Activated naive CD8-positive, alpha-beta T cell (primary cell): ENCODE data around the gene ITGA8.

Source experiments
- H3K27ac Mint-ChIP-seq: one replicate; pipeline ENCODE4 v1.8.0; 2021; ENCODE audit warnings: mixed read lengths
- H3K27me3 Mint-ChIP-seq: one replicate; pipeline ENCODE4 v1.8.0; 2021; ENCODE audit warnings: mixed read lengths
- H3K36me3 Mint-ChIP-seq: one replicate; pipeline ENCODE4 v1.8.0; 2021; ENCODE audit warnings: mixed read lengths
- H3K4me1 Mint-ChIP-seq: one replicate; pipeline ENCODE4 v1.8.0; 2021; ENCODE audit warnings: low read depth, mixed read lengths
- H3K4me3 Mint-ChIP-seq: one replicate; pipeline ENCODE4 v1.8.0; 2021; ENCODE audit warnings: mild to moderate bottlenecking, mixed read lengths
- H3K9me3 Mint-ChIP-seq: one replicate; pipeline ENCODE4 v1.8.0; 2021; ENCODE audit warnings: low read depth, mixed read lengths

The ITGA8 gene

DNA sequence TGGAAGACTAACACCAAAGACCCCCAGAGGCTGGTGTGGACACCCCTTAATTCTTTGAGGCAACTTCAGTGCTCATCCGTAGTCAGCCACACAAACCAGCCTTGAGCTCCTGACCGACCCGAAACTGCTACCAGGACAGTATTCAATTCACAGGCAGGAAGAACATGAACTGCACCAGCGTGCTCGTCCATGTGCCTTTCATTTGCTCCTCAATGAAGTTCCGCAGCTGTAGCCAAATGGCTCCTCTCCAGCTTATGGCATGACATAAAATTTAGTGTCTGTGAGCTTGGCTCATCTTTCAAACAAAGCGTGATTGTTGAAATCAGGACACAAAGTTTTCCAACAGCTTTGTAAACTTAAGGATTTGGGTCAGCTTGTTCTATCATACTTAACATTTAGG, 204.5 kb downstream of the ITGA8 start:
- no peaks in the 10 kb centered on the region for H3K36me3 Mint-ChIP-seq
- H3K4me3 Mint-ChIP-seq, result no peak overlapping the region
- no peaks in the 10 kb centered on the region for H3K4me1 Mint-ChIP-seq
- no peak overlapping the region for H3K27ac Mint-ChIP-seq
- peaks cover 4% of the 10 kb centered on the region for H3K27me3 Mint-ChIP-seq
- H3K9me3 Mint-ChIP-seq, result no peaks in the 10 kb centered on the region

DNA sequence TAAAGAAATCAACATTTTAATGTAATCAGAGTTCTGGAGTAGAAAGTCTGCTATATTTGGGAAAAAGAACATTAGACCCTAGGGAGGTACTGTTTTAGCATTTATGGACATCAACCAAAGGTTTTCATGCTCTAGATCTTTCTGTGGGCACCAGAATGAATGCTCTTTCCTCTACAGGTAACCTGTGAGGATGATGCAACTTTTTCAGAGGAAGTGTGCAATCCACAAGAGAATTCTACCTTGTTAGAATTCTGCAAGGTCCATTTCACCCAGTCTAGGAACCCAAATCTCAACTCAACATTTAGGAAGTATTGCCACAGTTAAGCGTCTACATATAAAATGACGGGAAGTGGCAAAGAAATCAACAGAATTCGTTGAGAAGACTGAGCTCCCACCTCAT, 208.8 kb downstream of the ITGA8 start:
- H3K27me3 Mint-ChIP-seq, result peaks cover 15% of the 10 kb centered on the region
- H3K9me3 Mint-ChIP-seq, result no peaks in the 10 kb centered on the region
- H3K4me3 Mint-ChIP-seq, result no peak overlapping the region
- no peaks in the 10 kb centered on the region for H3K4me1 Mint-ChIP-seq
- H3K36me3 Mint-ChIP-seq, result no peaks in the 10 kb centered on the region
- no peak overlapping the region for H3K27ac Mint-ChIP-seq

DNA sequence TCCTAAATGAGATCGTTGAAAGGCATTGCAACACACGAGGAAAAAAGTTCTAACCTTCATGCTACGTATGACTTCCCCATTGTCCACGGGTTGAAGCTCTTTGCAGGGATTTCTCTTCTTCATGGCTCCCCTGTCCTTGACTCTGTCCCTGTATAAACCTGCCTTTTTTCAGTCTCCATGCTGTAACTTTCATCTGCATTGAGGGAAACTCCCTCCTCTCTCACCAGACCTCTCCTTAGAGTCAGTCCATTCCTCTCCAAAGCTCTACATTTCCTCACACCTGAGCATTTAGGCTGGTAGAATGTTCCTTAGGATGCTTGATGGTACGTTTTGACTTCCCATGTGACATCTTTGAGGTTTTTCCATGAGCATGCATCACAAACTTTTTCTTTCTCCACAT, 214.4 kb downstream of the ITGA8 start:
- H3K27me3 Mint-ChIP-seq, result peaks cover 21% of the 10 kb centered on the region
- H3K4me3 Mint-ChIP-seq, result no peak overlapping the region
- H3K27ac Mint-ChIP-seq, result no peak overlapping the region
- no peaks in the 10 kb centered on the region for H3K36me3 Mint-ChIP-seq
- no peaks in the 10 kb centered on the region for H3K9me3 Mint-ChIP-seq
- peaks cover 4% of the 10 kb centered on the region for H3K4me1 Mint-ChIP-seq

DNA sequence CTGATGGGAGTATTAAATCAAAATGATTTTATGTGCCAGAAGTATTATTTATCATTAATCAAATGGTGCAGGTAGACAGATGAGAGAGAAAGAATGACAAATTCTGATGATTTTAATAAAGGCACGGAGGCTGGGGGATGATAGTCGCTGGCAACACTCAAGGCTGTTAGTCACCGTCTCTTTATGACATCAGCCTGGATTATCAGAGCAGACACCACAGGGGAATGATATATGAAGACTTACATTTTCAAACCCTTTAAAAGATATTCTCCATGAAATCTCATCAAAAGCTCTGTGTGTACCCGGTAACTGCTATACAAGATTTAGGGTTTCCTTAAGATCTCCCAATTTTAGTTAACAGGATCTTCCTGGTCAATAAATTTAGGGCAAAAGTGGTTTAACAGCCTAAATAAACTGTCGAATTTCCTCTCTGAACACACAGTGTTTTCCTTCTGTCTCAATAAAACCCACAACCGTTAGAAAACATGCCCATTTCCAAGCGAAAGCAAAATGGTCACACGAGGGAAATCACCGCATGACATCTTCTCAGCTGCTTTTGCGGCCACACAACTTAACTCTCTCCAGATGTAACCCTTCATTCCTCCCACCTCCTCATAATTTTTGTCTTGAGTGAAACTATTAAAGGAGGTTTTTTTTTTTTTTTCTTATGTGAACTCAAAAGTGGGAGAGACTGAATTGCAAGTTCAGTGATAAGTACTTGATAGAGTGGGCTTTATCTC, 215.5 kb downstream of the ITGA8 start:
- H3K27ac Mint-ChIP-seq, result no peak overlapping the region
- H3K9me3 Mint-ChIP-seq, result peaks cover 3% of the 10 kb centered on the region
- peaks cover 24% of the 10 kb centered on the region for H3K27me3 Mint-ChIP-seq
- no peaks in the 10 kb centered on the region for H3K36me3 Mint-ChIP-seq
- H3K4me1 Mint-ChIP-seq, result peaks cover 4% of the 10 kb centered on the region
- no peak overlapping the region for H3K4me3 Mint-ChIP-seq

DNA sequence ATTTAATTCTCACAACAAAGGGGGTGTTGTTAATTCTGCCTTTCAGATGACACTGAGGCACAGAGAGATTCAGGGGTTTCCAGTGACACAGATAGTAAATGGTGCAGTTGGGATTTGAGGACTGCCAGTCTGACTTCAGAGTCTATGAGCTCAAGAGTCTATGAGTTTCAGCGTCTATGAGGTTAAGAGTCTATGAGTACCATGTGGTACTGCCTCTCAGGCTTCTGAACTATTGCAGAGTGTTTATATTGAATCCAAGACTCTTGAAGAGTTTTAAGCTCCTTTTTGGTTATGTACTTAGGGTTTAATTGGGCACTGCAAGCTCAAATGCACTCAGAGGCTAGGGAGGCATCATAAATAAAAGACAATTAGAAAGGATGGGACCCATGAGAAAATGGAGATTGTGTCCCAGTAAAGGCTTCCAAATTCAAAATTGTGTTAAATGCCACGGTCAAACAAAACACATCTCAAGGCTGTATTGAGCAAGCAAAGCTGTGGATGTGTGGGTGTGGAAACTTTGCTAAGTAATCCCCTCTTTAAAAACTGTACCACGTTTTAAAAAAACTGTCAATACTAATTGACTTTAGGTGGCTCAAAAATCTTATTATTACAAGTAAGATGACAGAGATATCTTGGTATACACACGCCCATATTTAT, 224.7 kb downstream of the ITGA8 start:
- H3K27ac Mint-ChIP-seq, result no peak overlapping the region

DNA sequence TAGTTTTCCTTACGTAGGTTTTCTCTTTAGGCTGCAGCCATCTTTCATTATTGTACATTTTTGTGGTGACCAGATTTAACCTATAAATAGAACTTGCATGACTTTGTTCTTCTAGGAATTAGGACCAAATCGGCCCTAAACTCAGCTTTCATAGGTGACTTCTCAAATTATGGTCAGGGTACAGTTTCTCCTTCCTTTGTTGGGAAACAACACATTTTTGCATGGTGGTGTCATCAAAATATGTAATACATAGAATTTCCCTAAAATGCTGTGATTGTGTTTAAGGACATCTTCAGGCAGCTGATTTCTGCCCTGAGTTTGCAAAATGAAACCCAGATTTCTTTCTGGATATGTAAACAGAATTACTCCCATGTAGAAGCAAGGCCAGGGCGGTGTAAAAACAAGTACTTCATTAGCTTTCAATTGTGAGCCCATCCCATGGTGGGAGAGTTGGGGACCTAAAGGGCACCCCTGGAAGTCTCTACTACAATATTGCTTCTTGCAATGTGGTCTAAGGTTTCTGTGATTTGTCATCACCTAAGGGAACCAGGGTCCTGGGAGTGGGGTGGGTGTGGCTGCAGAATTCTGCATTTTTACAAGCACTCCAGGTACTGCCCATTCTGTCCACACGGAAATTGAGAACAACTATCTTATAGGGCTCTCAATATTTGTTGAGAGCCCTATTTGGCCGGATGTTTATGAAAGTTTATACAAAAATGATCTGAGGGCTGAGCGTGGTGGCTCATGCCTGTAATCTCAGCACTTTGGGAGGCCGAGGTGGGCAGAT, 227.7 kb downstream of the ITGA8 start:
- Mint-ChIP-seq H3K9me3 (no peaks in the 10 kb centered on the region), H3K27me3 (peaks cover 9% of the 10 kb centered on the region), H3K4me1 (no peaks in the 10 kb centered on the region), H3K4me3 (no peak overlapping the region), H3K27ac (no peak overlapping the region), H3K36me3 (no peaks in the 10 kb centered on the region)

More for the DNA sequence above, 224.7 kb downstream of the ITGA8 start:
- peaks cover 13% of the 10 kb centered on the region for H3K27me3 Mint-ChIP-seq
- H3K4me1 Mint-ChIP-seq, result no peaks in the 10 kb centered on the region
- no peak overlapping the region for H3K4me3 Mint-ChIP-seq
- no peaks in the 10 kb centered on the region for H3K36me3 Mint-ChIP-seq
- H3K9me3 Mint-ChIP-seq, result peaks cover 5% of the 10 kb centered on the region

DNA sequence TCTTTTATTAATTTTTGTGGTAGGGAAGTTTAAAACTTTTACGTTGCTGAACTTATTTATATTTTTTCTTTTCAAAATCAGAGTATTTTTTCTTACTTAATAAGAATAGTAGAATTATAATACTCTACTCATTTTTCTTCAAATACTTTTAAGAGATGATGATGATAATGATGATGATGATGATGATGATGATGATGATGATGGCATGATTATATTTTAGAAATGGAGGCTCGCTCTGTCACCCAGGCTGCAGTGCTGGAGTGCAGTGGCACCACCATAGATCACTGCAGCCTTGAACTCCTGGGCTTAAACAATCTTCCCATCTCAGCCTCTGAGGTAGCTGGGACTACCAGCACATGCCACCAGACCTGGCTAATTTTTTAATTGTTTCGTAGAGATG, 230.3 kb downstream of the ITGA8 start:
- no peak overlapping the region for H3K4me3 Mint-ChIP-seq
- peaks cover 6% of the 10 kb centered on the region for H3K27me3 Mint-ChIP-seq
- no peaks in the 10 kb centered on the region for H3K36me3 Mint-ChIP-seq
- H3K4me1 Mint-ChIP-seq, result no peaks in the 10 kb centered on the region
- H3K27ac Mint-ChIP-seq, result no peak overlapping the region
- H3K9me3 Mint-ChIP-seq, result no peaks in the 10 kb centered on the region

DNA sequence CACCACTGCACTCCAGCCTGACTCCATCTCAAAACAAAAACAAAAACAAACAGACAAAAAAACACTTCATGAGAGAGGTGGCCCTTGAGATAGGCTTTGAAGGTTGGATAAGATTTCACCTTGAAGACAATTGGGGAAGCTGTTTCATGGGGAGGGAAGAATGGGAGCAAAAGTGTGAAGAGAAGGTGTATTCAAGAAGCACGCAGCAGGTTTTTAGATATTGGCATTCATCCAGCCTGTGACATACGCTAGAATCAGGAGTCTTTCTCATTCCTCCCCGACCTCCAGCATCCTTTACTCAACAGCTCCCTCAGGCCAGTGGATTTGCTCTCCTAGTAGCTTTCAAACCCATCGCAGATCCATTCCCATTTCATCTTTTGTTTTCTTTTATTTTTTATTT, 232.3 kb downstream of the ITGA8 start:
- peaks cover 7% of the 10 kb centered on the region for H3K27me3 Mint-ChIP-seq
- H3K27ac Mint-ChIP-seq, result no peak overlapping the region
- no peaks in the 10 kb centered on the region for H3K9me3 Mint-ChIP-seq
- no peaks in the 10 kb centered on the region for H3K4me1 Mint-ChIP-seq
- no peak overlapping the region for H3K4me3 Mint-ChIP-seq
- no peaks in the 10 kb centered on the region for H3K36me3 Mint-ChIP-seq

DNA sequence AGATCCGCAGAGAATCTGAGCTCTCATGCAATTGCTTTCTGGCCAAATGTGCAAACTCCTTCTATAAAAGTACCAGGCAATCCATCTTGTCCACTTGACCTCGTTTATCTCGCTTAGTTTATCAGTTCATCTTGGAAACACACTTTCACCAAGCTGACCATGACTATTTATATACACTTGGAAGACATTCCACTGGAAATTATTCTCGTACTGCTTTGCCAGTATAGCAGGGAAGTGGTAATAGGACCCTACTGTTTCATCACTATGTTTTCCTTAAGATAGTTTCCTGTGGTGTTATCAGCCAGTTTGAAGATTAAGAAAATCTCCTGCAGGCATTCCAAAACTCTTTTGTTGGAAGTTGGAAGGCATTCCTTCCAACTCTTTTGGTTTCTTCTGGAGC, 233.3 kb downstream of the ITGA8 start:
- Mint-ChIP-seq H3K9me3 (no peaks in the 10 kb centered on the region), H3K36me3 (no peaks in the 10 kb centered on the region), H3K4me1 (no peaks in the 10 kb centered on the region), H3K27ac (no peak overlapping the region), H3K4me3 (no peak overlapping the region), H3K27me3 (peaks cover 4% of the 10 kb centered on the region)

DNA sequence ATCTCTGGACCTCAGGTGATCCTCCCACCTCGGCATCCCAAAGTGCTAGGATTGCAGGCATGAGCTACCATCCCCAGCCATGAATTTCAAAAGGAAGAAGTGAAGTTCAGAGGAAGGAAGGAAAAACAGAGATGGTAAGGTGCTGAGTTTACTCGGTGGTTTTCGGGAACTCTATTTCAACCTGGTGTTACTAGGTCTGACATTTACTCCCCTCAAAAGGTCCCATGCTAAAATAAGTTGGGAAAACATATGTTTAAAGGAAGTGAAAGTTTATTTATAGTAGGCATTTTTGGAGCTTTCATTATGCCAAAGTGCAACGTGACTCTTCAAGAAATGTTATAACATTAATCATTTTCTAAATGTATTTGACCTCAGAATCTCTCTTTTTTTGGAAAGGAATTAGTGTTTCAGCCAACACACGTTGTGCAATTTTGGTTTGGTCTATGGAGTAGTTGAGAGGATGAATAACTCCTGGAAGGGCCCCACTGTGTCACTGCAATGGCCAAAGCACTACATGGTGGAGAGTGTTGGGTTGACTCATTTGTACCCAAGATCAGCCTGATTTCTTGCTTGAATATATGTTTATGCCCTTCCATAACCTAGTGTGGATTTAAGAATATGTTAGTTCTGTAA, 233.9 kb downstream of the ITGA8 start:
- H3K9me3 Mint-ChIP-seq, result no peaks in the 10 kb centered on the region
- H3K4me3 Mint-ChIP-seq, result no peak overlapping the region
- peaks cover 4% of the 10 kb centered on the region for H3K27me3 Mint-ChIP-seq
- H3K36me3 Mint-ChIP-seq, result no peaks in the 10 kb centered on the region
- H3K4me1 Mint-ChIP-seq, result no peaks in the 10 kb centered on the region
- no peak overlapping the region for H3K27ac Mint-ChIP-seq

DNA sequence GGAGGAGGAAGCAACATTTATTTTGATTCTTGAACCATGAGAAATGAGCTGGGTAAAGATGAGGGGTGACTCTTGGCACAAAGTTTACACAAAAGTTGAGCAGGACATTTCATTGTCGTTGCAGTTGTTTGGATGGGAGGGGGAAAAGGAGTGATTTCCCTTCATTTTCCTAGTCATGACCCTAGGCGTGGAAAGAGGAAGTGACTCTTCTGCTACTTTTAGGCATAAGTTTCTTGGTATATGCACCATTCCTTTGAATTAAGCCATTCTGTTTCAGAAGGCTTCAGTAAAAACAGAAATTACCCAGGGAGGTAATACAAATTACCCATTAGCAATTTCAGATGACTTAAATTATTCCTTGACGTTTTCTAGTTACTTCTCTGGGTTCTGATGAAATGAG, 234.7 kb downstream of the ITGA8 start:
- no peaks in the 10 kb centered on the region for H3K9me3 Mint-ChIP-seq
- H3K27ac Mint-ChIP-seq, result no peak overlapping the region
- H3K36me3 Mint-ChIP-seq, result no peaks in the 10 kb centered on the region
- no peak overlapping the region for H3K4me3 Mint-ChIP-seq
- H3K4me1 Mint-ChIP-seq, result no peaks in the 10 kb centered on the region
- H3K27me3 Mint-ChIP-seq, result peaks cover 4% of the 10 kb centered on the region

DNA sequence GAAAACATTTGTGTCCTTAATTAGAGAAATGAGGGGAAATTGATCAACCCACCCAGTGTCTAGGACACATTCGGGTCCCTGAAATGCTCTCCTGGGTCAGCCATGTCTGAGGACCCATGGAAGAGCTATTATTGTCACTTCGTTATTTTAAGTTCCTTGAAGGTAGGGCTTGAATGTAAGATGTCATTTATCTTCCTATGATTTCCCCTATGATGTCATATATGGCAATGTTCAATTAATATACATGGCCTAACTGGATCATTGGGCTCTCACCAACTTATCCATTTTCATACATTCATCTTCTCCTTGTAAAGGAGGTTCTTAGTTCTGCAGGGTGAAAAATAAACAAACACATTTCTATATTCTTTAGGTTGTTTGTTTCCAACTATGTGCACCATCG, 235.6 kb downstream of the ITGA8 start:
- Mint-ChIP-seq H3K4me3 (no peak overlapping the region), H3K4me1 (no peaks in the 10 kb centered on the region), H3K27me3 (peaks cover 4% of the 10 kb centered on the region), H3K9me3 (no peaks in the 10 kb centered on the region), H3K36me3 (no peaks in the 10 kb centered on the region), H3K27ac (no peak overlapping the region)

DNA sequence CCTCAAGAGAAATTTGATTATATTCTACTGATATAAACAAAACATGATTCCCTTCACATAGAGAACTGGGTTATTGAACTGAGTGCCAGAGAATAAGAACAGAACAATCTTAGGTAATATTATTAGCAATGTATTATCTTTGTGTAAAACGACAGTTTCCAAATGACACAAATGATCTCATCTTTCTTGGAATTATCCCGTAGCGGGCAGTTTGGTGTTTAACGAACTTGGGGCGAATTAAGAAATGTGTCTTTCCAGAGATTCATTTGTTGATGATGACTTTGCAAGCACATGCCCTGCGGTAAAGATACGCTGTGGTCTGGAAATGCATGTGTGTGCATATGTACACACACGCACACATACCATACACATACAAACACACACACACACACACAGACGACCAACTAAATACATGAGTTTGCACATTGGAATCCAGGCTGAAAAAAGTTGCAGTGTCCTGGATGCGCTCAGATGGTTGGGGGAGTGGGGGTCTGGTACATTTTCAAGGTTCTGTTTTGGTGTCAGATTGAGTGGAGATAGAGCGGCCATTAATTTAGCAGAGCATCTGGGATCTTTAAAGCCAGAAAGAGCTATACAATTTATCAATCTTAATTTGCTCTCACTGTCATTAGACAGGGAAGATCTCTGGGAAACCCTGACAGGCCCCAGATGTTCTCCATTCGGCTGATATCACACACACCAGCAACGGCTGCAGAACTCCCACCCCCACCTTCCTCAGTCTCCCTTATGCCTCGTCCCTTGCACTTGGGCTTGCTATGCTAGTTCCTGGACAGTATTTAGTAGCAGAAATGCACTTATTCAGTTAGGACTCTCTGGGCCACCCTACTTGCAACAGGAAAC, 236.3 kb downstream of the ITGA8 start:
- no peak overlapping the region for H3K4me3 Mint-ChIP-seq
- no peaks in the 10 kb centered on the region for H3K9me3 Mint-ChIP-seq
- no peak overlapping the region for H3K27ac Mint-ChIP-seq
- H3K36me3 Mint-ChIP-seq, result no peaks in the 10 kb centered on the region
- no peaks in the 10 kb centered on the region for H3K4me1 Mint-ChIP-seq
- peaks cover 5% of the 10 kb centered on the region for H3K27me3 Mint-ChIP-seq

DNA sequence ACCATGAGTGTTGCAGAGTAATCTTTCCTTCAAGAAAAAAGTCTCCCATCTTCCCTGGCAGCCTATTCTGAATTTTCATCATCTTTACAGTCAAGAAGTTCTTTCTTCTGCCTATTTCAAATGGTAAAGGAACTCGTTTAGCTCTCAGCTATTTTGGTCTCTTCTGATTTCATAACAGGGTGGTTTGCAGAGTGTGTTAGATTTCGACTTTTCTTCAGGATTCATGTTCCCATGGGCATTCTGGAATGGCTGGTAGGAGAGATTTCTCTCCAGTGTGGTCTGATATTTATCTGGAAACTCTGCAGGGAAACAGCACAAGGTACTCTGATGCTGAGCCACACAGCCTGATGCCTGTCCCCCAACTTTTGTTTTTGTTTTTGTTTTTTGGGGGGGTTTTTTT, 237.6 kb downstream of the ITGA8 start:
- Mint-ChIP-seq H3K36me3 (no peaks in the 10 kb centered on the region), H3K27me3 (peaks cover 8% of the 10 kb centered on the region), H3K27ac (no peak overlapping the region), H3K4me3 (no peak overlapping the region), H3K4me1 (no peaks in the 10 kb centered on the region), H3K9me3 (no peaks in the 10 kb centered on the region)
